Left ventricle myocardium inferior (tissue), 1 donor: Measurements from ENCODE around the gene IRF2BPL. TPM values are rescaled to one million over a fixed set of nuclear protein-coding genes. Genes with fewer than 3 reads are reported as not detected.
"Not testable (repeated sequence)": the region's sequence is repeated elsewhere in the genome, so short reads cannot be mapped to it uniquely, and the experiment has no call there.

Experiments
- DNase-seq: peaks from one replicate; pipeline ENCODE4 v3.0.0-alpha.2; 2020
- H3K27ac ChIP-seq: fragments of 200-600 bp; replicated peaks from 2 replicates; pipeline ENCODE4 v1.8.0; 2021
- H3K27me3 ChIP-seq: fragments of 200-600 bp; 2 replicates; pipeline ENCODE4 v1.8.0; 2021; ENCODE audit warnings: low read depth
- H3K36me3 ChIP-seq: fragments of 200-600 bp; 2 replicates; pipeline ENCODE4 v1.8.0; 2021
- H3K4me1 ChIP-seq: fragments of 200-600 bp; 2 replicates; pipeline ENCODE4 v1.8.0; 2021
- H3K4me3 ChIP-seq: fragments of 200-600 bp; 2 replicates; pipeline ENCODE4 v1.8.0; 2021; ENCODE audit warnings: mild to moderate bottlenecking, moderate library complexity
- H3K9me3 ChIP-seq: fragments of 200-600 bp; replicated peaks from 2 replicates; pipeline ENCODE4 v1.8.0; 2021
- CTCF ChIP-seq: fragments of 200-600 bp; IDR thresholded peaks from 2 replicates; pipeline ENCODE4 v1.8.0; 2021; ENCODE audit warnings: antibody characterized with exemption, mild to moderate bottlenecking, borderline replicate concordance
- intact Hi-C: fragments of 100-400 bp; cut with micrococcal nuclease; formaldehyde crosslinking; loops from one replicate; pipeline ENCODE4 v1.11.0; 2022
- total RNA-seq: library from RNA; stranded (reverse); fragmentation: NEBNext Ultra II Directional; extraction: Animal tissue kit (Norgen Biotek cat#: 25700); gene quantifications from one replicate; pipeline ENCODE4 v1.2.1, GENCODE V29; 2021
- donor health status: DM: no; HTN: yes; CAD: no; lungs with severe emphysema.

The IRF2BPL gene
- total RNA-seq, 1 donor from 2014 or later = 35.5 TPM

- no peaks in the 10 kb centered on the region for H3K9me3 ChIP-seq
- peak; percentile 31 for TF ChIP-seq CTCF
- no peaks in the 10 kb centered on the region for H3K27me3 ChIP-seq
- peak overlapping the region; percentile 100 for H3K27ac ChIP-seq
- intact Hi-C loops = no loop called here
- H3K4me1 ChIP-seq = peaks cover 65% of the 10 kb centered on the region
- DNase-seq = no peak
- peak overlapping the region; percentile 89 for H3K4me3 ChIP-seq
- H3K36me3 ChIP-seq = peaks cover 17% of the 10 kb centered on the region
Measured at GRCh38 chr14:77023001-77023996, 5.2 kb downstream of the IRF2BPL start.

- peaks cover 17% of the 10 kb centered on the region for H3K36me3 ChIP-seq
- peak overlapping the region; percentile 100 for H3K27ac ChIP-seq
- no peaks in the 10 kb centered on the region for H3K9me3 ChIP-seq
- no peaks in the 10 kb centered on the region for H3K27me3 ChIP-seq
- peaks cover 55% of the 10 kb centered on the region for H3K4me1 ChIP-seq
- TF ChIP-seq CTCF = no peak
- intact Hi-C loops = no loop called here
- H3K4me3 ChIP-seq = no peak overlapping the region
- DNase-seq = no peak
Measured at GRCh38 chr14:77022236-77022852, 6.2 kb downstream of the IRF2BPL start.

GRCh38 chr14:77021424-77021823 lies 7.1 kb downstream of the IRF2BPL start:
- H3K4me3 ChIP-seq, intact Hi-C loops, H3K27me3 ChIP-seq, DNase-seq, H3K9me3 ChIP-seq: not testable (repeated sequence)
- H3K27ac ChIP-seq = peak overlapping the region; percentile 100
- H3K36me3 ChIP-seq = peaks cover 17% of the 10 kb centered on the region
- H3K4me1 ChIP-seq = peaks cover 46% of the 10 kb centered on the region

- no peak for TF ChIP-seq CTCF
- Histone ChIP-seq H3K27ac (no peak overlapping the region), H3K4me1 (peaks cover 37% of the 10 kb centered on the region), H3K9me3 (no peaks in the 10 kb centered on the region), H3K4me3 (no peak overlapping the region), H3K27me3 (no peaks in the 10 kb centered on the region), H3K36me3 (no peaks in the 10 kb centered on the region)
- intact Hi-C loops = no loop called here
- DNase-seq = no peak
Measured at GRCh38 chr14:77018785-77019184, 9.7 kb downstream of the IRF2BPL start.

- no peaks in the 10 kb centered on the region for H3K27me3 ChIP-seq
- TF ChIP-seq CTCF = no peak
- no peak for DNase-seq
- no peak overlapping the region for H3K27ac ChIP-seq
- H3K4me3 ChIP-seq = no peak overlapping the region
- H3K9me3 ChIP-seq = no peaks in the 10 kb centered on the region
- peaks cover 28% of the 10 kb centered on the region for H3K4me1 ChIP-seq
- intact Hi-C loops = no loop called here
- H3K36me3 ChIP-seq = no peaks in the 10 kb centered on the region
Measured at GRCh38 chr14:77017666-77018065, 10.8 kb downstream of the IRF2BPL start.

- intact Hi-C loops = no loop called here
- Histone ChIP-seq H3K4me1 (peaks cover 20% of the 10 kb centered on the region), H3K36me3 (no peaks in the 10 kb centered on the region), H3K9me3 (no peaks in the 10 kb centered on the region), H3K4me3 (no peak overlapping the region), H3K27me3 (no peaks in the 10 kb centered on the region), H3K27ac (peak overlapping the region; percentile 83)
- no peak for DNase-seq
- TF ChIP-seq CTCF = no peak
Measured at GRCh38 chr14:77014734-77015133, 13.8 kb downstream of the IRF2BPL start.
